T-helper 9 cell (primary cell): ENCODE measurements around the gene PIK3CA.
"Not testable (repeated sequence)": the region's sequence is repeated elsewhere in the genome, so short reads cannot be mapped to it uniquely, and the experiment has no call there.

Source experiments
- DNase-seq: peaks from one replicate; pipeline ENCODE4 v3.0.0-alpha.2; 2020

Gene PIK3CA

DNA sequence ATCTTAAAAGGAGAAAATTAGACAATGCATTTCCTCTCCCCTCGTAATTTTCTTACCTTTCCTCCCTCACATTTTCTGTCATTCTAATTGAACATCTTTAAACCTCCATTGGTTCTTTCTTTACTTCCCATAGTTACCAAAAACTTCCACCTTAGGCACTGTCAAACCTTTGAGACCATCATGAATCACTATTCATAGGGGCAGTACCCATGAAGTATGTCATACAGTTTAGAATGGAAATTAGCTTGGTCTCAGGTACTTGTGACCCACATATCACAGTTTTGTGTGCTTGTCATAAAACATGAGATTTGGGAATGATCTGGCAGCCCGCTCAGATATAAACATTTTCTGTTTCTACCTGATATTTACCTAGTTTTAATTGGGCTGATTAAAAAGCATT is 52.6 kb downstream of the PIK3CA start:
- no peak for DNase-seq

DNA sequence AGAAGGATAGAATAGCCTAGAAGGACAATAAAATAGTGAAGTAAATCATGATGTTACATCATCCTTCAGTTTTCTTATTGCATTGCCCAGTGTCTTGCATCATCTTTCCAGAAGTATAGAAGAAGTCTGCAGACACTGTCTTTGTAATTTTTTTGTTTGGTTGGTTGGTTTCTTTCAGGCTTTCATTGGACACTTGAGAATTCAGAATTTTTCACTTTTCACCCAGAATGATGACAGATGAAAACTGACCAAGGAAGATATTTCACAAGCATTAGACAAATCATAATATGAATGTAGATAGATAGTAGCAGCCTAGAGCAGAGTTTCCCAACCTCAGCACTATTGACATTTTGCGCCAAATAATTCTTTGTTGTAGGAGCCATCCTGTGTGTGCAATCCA is 67.4 kb downstream of the PIK3CA start:
- DNase-seq, result not testable (repeated sequence)

DNA sequence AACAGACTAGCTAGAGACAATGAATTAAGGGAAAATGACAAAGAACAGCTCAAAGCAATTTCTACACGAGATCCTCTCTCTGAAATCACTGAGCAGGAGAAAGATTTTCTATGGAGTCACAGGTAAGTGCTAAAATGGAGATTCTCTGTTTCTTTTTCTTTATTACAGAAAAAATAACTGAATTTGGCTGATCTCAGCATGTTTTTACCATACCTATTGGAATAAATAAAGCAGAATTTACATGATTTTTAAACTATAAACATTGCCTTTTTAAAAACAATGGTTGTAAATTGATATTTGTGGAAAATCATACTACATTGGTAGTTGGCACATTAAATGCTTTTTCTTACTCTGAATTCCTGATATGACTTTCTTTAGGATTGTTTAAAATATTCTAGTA is 70.1 kb downstream of the PIK3CA start:
- DNase-seq, result not testable (repeated sequence)

DNA sequence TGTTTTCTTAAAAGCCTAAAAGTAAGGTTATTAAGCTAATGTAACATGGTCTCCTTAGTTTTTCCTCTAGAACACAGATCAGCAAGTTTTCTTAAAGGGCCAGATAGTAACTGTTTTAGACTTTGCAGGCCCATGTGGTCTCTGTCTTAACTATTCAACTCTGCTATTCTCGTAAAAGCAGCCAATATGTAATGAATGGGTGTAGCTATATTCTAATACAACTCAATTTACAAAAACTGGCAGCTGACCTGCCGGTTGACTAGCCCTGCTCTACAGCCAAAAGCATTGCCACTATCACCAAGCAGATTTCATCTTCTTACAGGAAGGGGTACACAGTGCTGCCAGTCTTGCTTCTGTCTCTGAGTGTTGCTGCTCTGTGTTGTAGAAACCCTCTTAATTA is 75.4 kb downstream of the PIK3CA start:
- DNase-seq, result no peak

DNA sequence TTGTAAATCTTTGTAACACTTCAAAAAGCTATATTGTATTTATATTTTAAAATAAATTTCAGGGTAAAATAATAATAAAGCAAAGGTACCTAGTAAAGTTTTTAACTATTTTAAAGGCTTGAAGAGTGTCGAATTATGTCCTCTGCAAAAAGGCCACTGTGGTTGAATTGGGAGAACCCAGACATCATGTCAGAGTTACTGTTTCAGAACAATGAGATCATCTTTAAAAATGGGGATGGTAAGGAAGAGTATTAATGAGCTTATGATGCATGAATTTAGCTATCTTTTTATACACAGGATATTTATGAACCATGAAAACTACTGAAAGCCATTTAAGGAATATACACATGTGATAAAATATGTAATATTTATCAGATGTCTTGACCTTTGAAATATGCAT is 76.4 kb downstream of the PIK3CA start:
- no peak for DNase-seq

DNA sequence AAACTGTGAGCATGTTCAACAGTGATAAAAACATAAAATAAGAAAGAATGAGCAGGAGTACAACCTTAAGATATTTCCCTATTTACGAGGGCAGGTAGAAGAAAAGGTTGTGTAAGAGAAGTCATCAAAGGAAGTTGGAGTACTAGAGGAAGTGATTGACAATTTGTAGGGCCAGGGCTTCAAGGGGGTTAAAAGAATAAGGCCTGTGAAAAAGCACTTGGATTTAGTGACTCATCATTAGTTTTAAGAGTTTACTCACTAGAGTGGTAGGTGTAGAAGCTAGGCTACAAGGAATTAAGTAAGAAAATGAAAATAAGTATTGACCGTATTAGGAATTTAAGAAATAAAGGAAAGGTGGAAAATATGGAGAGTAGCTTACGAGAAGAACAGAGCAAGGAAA is 79.2 kb downstream of the PIK3CA start:
- DNase-seq, result no peak

DNA sequence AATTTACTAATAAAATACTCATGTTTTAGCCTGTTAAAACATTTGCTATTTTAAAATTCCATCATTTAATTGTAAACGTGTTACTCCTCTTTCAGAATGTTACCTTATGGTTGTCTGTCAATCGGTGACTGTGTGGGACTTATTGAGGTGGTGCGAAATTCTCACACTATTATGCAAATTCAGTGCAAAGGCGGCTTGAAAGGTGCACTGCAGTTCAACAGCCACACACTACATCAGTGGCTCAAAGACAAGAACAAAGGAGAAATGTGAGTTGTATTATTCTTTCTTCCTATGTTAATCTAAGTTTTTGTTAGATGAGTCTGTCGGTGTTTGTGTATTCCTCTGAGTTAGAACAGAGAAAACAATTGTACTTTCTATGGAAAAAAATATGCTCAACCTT is 81.0 kb downstream of the PIK3CA start:
- DNase-seq, result no peak

DNA sequence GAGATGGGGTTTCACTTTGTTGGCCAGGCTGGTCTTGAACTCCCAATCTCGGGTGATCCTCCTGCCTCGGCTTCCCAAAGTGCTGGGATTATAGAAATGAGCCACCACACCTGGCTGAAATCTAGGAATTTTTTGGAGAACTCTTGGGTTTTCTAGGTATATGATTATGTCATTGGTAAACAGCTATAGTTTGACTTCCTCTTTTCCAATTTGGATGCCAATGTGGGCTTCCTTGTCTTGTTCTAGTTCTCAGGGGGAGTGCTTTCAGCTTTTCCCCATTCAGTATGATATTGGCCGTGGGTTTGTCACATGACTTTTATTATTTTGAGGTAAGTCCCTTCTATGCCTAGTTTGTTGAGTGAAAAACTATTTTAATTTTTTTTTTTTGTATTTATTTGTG is 84.9 kb downstream of the PIK3CA start:
- DNase-seq, result no peak

DNA sequence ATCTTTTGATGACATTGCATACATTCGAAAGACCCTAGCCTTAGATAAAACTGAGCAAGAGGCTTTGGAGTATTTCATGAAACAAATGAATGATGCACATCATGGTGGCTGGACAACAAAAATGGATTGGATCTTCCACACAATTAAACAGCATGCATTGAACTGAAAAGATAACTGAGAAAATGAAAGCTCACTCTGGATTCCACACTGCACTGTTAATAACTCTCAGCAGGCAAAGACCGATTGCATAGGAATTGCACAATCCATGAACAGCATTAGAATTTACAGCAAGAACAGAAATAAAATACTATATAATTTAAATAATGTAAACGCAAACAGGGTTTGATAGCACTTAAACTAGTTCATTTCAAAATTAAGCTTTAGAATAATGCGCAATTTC is 86.0 kb downstream of the PIK3CA start:
- no peak for DNase-seq

DNA sequence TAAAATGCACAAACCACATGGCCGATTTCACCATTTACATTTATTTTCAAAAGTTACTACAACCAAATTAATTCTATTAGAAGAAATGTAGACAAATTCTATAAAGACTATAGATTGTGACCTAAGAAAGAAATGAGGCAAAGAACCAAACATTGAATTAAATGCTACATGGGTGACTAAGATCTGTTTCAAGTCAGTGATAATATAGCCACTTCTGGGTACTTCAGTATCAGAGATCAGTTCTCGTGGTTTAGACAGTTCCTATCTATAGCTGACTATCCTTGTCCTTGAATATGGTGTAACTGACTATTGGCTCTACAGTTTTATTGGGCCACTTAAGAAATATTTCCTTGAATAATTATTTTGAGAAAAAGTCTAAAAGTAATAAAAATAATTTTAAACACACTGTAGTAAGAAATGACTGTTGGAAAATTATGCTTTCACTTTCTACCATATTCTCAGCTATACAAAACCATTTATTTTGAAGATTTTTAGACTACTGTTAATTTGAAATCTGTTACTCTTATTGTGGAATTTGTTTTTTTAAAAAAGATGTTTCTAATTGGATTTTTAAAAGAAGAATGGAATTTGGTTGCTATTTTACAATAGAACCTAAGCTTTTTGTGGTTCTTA is 88.6 kb downstream of the PIK3CA start:
- DNase-seq, result no peak

DNA sequence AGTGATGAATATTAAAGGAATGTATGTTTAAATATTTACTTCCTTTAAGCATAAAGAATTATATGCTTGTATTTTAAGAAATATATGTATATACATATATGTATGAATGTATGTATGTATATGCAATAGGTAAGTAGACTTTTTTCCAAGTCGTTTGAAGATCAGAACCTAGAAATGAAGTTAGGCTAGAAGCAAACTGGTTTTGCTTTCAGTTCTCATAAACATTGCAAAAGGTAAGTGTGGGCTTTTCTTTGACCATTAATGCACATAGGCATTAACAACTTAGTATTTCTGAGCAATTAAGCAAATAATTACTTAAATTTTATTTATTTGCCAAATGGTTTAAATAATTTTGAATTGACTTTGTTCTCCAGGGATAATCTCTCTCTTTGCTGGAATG is 92.1 kb downstream of the PIK3CA start:
- not testable (repeated sequence) for DNase-seq

DNA sequence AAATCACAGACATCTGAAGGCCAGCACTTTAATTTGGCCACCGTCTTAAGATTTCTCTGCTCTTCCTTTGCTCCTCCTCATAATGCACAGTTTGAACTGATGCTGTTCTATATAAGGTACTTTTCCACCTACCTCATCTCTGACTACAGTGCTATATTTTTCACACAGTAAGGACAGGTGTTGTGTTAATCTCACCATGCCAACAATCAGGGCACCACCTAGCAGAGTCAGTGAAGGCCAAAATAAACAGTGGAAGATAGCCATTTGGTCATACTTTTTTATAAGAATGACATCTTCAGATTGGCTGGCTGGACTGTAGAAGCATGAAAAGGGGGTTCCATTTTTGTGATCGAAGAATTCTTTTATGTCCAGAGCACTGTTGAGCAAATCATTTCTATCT is 94.7 kb downstream of the PIK3CA start:
- not testable (repeated sequence) for DNase-seq

DNA sequence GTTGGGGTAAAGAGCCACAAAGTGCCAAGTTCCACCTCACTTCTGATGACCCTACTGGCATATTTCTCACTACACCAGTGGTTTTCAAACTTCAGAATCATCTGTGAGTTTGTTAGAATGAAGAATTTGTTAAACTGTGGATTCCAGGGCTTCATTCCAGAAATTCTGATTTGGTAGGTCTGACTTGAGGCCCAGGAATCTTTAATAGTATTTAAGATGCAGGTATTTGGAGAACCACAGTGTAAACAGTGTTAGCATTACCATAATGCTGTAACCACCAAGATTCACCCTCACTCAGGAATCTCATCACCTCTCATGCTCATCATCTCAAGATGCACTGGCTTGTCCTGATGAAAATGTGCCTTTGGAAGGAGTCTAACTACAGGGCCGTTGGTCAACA is 96.7 kb downstream of the PIK3CA start:
- DNase-seq, result no peak

DNA sequence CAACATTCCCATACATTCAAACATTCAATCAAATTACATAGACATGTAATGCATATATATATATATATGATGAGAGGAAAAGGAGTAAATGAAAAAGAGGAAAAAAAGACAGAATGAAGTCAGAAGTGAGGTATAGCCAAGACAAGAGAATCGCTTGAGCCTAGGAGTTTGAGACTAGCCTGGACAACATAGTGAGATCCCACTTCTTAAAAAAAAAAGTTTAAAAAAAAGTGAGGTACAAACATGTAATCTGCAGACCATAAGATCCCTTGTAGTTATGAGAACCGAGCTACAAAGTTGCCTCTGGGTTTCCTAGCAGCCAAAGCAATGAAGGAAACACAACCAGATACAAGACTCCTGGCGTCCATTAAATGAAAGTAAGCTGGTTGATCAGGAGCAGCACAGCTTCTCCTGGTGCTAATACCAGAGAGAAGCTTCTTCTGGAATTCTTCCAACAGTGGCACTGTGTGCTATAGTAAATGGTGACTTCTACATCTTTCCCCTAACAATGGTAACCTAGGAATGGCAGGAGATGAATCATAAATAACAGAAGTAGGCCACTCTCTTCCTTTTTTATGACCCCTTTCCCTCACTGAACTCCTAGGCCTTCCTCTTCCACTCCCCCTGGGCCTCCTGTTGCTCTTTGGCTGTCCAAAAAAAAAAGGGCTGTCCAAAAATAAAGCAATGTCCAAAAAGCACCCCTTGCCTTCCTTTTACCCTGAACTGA is 99.3 kb downstream of the PIK3CA start:
- no peak for DNase-seq

DNA sequence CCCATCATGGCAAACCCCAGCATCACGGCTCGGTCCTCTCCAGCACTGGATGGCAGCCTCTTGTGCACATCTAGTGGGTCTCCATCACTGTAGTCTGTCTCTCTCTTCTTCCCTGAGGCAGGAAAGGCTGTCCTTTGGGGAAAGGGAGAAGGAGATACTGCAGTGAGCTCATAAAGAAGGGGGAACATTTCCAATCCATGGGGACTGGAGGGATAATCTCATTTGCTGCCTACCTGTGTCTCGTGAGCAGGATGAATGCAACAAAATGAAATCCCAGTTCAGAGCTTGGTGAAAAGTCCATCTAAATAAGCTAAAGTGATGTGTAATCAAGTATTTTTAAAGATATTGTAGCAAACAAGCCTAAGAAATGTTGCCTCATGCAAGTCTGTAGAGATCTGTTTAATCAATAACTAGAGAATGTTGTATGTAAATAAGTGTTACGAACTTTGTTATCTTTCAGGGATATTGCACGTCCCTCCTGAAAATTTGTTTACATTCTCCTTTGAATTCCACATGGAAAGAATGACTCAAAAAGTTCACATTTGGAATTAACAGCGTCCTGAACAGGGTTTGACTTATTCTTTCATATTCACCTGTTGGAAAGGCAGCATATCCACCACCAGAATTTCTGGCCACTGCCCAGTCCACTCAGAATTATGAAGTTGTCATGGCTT is 102.8 kb downstream of the PIK3CA start, which contains the start of gene KCNMB3:
KCNMB3 (minus strand) TSS at position 312 of the 674 bp plus-strand sequence; CDS start at position 188, 124 bp downstream.
- DNase-seq, result no peak

DNA sequence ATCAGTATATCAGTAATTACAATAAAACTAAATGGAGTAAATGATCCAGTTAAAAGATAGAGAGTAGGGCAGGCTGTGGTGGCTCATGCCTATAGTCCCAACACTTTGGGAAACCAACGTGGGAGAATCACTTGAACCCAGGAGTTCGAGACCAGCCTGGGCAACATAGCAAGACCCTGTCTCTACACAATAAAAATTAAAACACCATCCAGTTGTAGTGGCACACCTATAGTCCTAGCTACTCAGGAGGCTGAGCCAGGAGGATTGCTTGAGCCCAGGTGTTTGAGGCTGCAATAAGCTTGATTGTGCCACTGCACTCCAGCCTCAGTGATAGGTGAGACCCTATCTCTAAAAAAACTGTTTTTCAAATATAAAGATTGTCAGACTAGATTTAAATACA is 108.7 kb downstream of the PIK3CA start:
- DNase-seq, result no peak

DNA sequence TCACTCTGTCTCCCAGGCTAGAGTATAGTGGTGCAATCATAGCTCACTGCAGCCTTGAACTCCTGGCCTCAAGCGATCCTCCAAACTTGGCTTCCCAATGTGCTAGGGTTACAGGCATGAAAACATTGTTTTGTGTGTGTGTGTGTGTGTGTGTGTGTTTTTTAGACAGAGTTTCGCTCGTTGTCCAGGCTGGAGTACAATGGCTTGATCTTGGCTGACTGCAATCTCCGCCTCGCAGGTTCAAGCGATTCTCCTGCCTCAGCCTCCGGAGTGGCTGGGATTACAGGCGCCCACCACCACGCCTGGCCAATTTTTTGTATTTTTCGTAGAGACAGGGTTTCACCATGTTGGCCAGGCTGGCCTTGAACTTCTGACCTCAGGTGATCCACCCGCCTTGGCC is 109.6 kb downstream of the PIK3CA start:
- DNase-seq, result not testable (repeated sequence)

DNA sequence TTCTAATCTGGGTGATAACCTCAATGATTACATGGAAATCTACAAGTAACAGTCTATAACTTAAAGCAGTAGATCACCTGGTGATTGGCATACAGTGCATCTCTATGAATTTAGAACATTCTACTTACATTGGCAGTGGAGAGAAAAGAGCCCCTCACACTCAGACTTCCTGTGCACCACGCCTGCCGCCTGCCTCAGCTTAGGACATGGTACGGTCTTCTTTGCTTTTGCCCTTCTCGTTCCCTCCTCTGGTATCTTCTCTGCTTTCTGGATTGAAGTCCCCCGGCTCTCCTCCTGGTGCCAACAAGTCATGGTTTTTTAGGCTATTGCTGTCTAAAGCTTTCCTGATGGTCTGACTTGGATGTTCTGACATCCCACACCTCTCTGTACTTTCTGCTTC is 110.7 kb downstream of the PIK3CA start:
- DNase-seq, result no peak

DNA sequence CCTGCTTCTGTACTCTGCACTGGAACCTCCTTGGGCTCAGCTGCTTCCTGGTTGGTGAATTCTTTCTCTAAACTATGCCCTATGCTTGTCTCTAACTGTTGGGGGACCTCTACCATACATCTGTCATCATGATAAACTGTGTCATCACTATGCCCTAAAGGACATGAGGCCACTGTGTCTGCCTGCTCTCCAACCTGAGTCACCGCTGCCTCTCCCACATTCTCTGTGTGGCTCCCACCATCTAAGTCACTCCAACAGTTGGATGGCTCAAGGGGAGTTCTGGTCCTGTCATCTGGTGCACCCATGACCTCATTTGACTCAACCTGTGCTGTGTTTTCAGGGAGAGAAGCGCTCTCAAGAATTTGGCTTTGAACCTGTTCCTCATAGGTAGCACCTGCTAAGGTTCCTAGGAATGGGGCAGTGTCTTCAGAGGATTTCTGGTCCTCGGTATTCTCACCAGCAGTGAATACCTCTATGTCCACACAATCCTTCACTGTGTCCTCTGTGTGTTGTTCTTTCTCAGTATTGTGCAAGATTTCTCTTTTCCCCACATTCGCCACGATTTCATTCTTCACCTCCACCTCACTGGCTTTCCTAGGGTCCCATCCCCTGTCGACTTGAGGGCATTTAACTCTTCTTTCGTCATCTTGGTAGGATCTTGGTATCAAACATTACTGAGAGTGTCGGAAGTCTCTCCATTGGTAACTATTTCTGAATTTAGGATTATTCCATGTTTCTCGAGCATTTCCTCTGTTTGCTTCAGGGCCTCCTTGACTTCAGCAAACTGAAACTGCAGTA is 112.0 kb downstream of the PIK3CA start:
- DNase-seq, result not testable (repeated sequence)

DNA sequence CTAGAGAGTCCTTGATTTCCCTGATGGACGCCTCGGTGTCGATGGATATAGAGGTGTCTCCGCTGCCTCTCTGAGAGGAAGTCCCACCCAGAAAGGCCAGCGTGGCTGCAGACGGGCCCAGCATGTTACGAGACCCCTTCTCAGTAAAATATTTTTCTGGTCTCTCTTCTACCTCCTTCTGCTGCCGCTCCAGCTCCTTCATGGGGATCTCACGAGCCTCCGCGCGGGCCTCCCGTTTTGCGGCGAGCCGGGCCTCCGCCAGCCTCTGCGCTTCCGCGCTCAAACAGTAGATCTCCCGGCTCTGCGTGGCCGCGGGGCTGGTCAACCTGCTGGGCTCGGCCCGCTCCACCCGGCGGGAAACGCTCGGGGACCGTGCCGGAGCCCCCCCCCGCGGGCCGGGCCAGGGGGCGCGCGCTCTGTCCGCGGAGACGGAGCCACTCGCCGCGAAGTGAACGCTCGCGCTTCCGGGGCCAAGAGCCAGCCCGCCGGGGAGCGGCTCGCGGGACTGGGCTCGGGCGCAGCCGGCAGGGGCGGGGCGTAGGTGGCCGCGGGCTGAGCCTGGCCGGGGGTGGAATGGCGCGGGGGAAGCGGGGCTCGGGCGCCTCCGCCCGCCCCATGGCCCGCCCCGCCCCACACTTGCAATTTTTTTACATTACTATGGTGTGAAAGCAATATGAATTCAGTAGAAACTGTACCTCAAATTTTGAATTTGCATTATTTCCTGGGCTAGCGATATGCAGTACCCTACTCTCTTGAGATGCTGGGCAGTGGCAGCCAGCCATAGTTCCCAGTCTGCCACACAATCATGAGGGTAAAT is 113.0 kb downstream of the PIK3CA start:
- peak; percentile 61 for DNase-seq

DNA sequence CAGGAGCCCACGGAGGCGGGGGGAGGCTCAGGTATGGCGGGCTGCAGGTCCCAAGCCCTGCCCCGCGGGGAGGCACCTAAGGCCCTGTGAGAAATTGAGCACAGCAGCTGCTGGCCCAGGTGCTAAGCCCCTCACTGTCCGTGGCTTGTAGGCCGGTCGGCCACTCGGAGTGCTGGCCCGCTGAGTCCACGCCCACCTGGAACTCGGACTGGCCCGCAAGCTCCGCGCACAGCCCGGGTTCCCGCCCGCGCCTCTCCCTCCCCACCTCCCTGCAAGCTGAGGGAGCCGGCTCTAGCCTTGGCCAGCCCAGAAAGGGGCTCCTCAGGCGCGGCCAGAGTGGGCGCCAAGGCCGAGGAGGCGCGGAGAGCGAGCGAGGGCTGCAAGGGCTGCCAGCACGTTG is 115.0 kb downstream of the PIK3CA start:
- DNase-seq, result no peak

DNA sequence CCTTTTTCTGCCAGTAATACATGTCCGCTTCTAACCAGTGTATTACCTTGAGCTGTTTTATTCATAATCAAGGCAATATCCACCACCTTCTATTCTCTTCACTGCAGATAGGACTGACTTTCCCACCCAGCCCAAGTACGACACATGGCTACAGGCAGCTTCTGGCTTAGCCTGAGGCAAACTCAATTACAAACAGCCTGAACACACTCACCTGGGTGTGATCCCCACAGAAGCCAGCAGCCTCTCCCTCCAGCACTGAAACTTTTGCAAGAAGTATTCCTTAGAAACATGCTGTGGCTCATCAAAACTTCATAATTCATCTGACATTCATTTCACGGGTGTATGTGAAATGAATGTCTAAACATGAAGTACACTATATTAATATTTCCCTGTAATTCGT is 116.3 kb downstream of the PIK3CA start:
- DNase-seq, result no peak
